Dedifferentiated amniotic fluid mesenchymal stem cell (primary cell): ENCODE data around the gene SS18L1.

Source experiments
- DNase-seq: peaks from one replicate; pipeline ENCODE4 v3.0.0-alpha.2; 2016; ENCODE audit errors: extremely low spot score

Gene SS18L1

GRCh38 chr20:62225820-62226635 lies 82.5 kb downstream of the SS18L1 start:
- DNase-seq = no peak

GRCh38 chr20:62226707-62227590 lies 83.4 kb downstream of the SS18L1 start:
- no peak for DNase-seq

- DNase-seq = no peak
Measured at GRCh38 chr20:62227591-62227976, 84.0 kb downstream of the SS18L1 start.

- DNase-seq = no peak
Measured at GRCh38 chr20:62227977-62228958, 84.7 kb downstream of the SS18L1 start.

GRCh38 chr20:62228982-62229545 lies 85.5 kb downstream of the SS18L1 start:
- no peak for DNase-seq

- DNase-seq = no peak
Measured at GRCh38 chr20:62229667-62230066, 86.1 kb downstream of the SS18L1 start.

- no peak for DNase-seq
Measured at GRCh38 chr20:62230276-62230675, 86.7 kb downstream of the SS18L1 start.

GRCh38 chr20:62230696-62231095 lies 87.1 kb downstream of the SS18L1 start:
- DNase-seq = no peak

- no peak for DNase-seq
Measured at GRCh38 chr20:62231292-62231691, 87.7 kb downstream of the SS18L1 start.
